ENCODE measurements around the gene ZNF669. TPM values are rescaled to one million over a fixed set of nuclear protein-coding genes. Genes with fewer than 3 reads are reported as not detected.
"Not testable (repeated sequence)": the region's sequence is repeated elsewhere in the genome, so short reads cannot be mapped to it uniquely, and the experiment has no call there.

ZNF669 gene
- 21.2 TPM for polyA plus RNA-seq (2013, experiment 1 of 4)
- 22.6 TPM for polyA plus RNA-seq (2013, experiment 2 of 4)
- polyA plus RNA-seq (2013, experiment 3 of 4) = 19.8 TPM
- 16.6 TPM for polyA plus RNA-seq (2013, experiment 4 of 4)

DNA sequence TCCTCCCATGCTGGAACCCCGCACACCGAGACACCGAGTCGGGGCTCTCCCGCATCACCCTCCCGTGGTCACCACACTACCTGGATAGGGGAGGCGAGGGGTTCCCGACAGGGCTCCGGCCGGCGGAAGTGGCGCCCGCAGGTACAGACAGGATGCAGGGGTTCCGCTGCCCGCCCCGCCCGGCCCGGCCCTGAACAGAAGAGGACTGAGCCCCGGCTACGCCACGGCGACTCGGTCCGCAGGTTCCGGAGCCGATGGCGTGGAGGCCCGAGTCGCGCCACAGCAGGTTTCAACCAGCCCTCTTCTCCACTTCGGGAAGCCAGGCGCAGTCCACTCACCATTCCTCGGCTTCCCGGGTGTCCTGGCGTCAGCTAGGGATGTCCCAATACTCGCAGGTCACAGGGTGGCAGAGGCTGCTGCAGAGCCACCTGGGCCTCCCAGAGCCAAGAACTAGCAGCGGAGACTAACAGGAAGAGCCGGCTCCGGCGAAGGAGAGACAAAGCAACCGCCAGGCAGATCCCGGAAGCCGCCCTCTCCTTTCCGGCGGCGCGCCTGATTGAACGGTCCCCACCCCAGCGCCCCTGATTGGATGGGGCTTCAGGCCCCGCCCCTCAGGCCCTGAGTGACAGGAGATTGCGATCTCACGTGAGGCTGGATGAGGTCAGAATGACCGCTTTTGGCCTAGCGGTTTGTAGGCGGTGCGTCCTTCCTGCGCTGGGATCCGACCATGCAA lies at the start of gene ZNF669:
TSS of gene ZNF669 (minus strand) at position 498 of the 733 bp plus-strand sequence. CDS start at position 341, 157 bp downstream.
- WGBS, 2 experiments = 0 to 1% methylated on average over 53 to 58 of the region's 58 CpGs

DNA sequence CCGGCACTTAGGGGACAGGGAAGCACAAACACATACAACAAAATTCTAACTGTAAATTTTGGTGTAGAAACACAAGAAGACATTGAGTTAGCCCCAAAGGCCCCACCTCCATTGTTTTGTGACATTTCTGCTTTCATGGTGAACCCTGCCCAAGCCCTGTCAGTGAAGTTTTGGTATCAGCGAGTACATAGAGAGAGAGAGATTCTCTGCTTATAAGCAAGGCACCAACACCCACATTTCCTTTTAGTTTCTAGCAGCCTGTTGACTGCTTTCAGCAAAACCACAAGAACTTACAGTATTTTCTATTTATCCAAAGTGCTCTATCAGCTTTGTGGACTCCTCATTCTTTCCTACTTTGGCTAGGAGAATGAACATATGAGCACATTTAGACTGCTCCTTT lies 43.6 kb upstream of the ZNF669 start:
- H3K4me1 ChIP-seq (ENCODE audit: control insufficient read depth, insufficient read depth, low read length) = no peaks in the 10 kb centered on the region
- peaks cover 36% of the 10 kb centered on the region for H3K36me3 ChIP-seq (ENCODE audit: control insufficient read depth, insufficient read depth, low read length)
- H3K27ac ChIP-seq (ENCODE audit: insufficient read depth, low read depth, low read length, poor library complexity, severe bottlenecking) = no peak overlapping the region
- H3K27me3 ChIP-seq (ENCODE audit: control insufficient read depth, insufficient read depth, low read length, poor library complexity, severe bottlenecking) = no peaks in the 10 kb centered on the region
- 100% methylated on average over 2 of the region's 2 CpGs for WGBS, 2 experiments
- no peak overlapping the region for H3K4me3 ChIP-seq (ENCODE audit: insufficient read depth, low read depth, low read length)
- peaks cover 3% of the 10 kb centered on the region for H3K9me3 ChIP-seq (ENCODE audit: control insufficient read depth, low read length)

More for the DNA sequence above, at the start of gene ZNF669:
- Histone ChIP-seq H3K4me1 (ENCODE audit: control insufficient read depth, insufficient read depth, low read length) (no peaks in the 10 kb centered on the region), H3K9me3 (ENCODE audit: control insufficient read depth, low read length) (no peaks in the 10 kb centered on the region), H3K27ac (ENCODE audit: insufficient read depth, low read depth, low read length, poor library complexity, severe bottlenecking) (peak within 1 kb of the TSS; percentile 90), H3K27me3 (ENCODE audit: control insufficient read depth, insufficient read depth, low read length, poor library complexity, severe bottlenecking) (no peaks in the 10 kb centered on the region), H3K36me3 (ENCODE audit: control insufficient read depth, insufficient read depth, low read length) (peaks cover 24% of the 10 kb centered on the region), H3K4me3 (ENCODE audit: insufficient read depth, low read depth, low read length) (peak within 1 kb of the TSS; percentile 92)

DNA sequence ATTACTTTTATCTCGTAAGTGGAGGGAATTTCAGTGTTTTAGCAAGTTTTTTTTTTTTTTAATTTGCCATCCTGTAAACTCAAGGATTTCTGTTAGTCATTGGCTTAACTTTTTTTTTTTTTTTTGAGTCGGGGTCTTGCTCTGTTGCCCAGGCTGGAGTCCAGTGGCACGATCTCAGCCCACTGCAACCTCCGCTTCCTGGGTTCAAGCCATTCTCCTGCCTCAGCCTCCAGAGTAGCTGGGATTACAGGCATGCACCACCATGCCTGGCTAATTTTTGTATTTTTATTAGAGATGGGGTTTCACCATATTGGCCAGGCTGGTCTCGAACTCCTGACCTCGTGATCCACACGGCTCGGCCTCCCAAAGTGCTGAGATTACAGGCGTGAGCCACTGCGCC lies 43.0 kb upstream of the ZNF669 start:
- H3K36me3 ChIP-seq (ENCODE audit: control insufficient read depth, insufficient read depth, low read length) = peaks cover 31% of the 10 kb centered on the region
- H3K9me3 ChIP-seq (ENCODE audit: control insufficient read depth, low read length); H3K27ac ChIP-seq (ENCODE audit: insufficient read depth, low read depth, low read length, poor library complexity, severe bottlenecking); H3K4me3 ChIP-seq (ENCODE audit: insufficient read depth, low read depth, low read length); H3K4me1 ChIP-seq (ENCODE audit: control insufficient read depth, insufficient read depth, low read length); H3K27me3 ChIP-seq (ENCODE audit: control insufficient read depth, insufficient read depth, low read length, poor library complexity, severe bottlenecking): not testable (repeated sequence)
- WGBS, 2 experiments = 92% methylated on average over 10 of the region's 10 CpGs

DNA sequence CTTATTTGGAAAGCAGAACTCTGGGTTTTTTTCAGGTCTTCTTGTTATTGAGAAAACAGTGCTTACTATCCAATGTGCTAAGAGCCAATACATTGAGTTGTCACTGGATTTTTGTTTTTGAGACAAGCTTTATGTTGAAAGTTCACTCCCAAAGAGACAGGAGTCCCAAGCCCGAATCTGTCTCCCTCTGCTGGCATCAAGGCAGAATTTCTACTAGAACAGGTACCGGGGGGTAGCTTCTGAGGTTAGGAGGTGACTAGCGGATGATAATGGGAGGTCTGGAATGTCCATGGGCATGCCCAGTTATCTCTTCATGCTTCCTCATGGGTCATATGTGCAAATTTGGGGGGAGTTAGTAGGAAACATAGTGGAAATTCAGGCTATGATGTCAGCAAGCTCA lies 42.5 kb upstream of the ZNF669 start:
- Histone ChIP-seq H3K27ac (ENCODE audit: insufficient read depth, low read depth, low read length, poor library complexity, severe bottlenecking) (no peak overlapping the region), H3K27me3 (ENCODE audit: control insufficient read depth, insufficient read depth, low read length, poor library complexity, severe bottlenecking) (no peaks in the 10 kb centered on the region), H3K4me1 (ENCODE audit: control insufficient read depth, insufficient read depth, low read length) (no peaks in the 10 kb centered on the region), H3K4me3 (ENCODE audit: insufficient read depth, low read depth, low read length) (no peak overlapping the region), H3K36me3 (ENCODE audit: control insufficient read depth, insufficient read depth, low read length) (peaks cover 35% of the 10 kb centered on the region), H3K9me3 (ENCODE audit: control insufficient read depth, low read length) (peaks cover 3% of the 10 kb centered on the region)
- 94 to 96% methylated on average over 3 of the region's 3 CpGs for WGBS, 2 experiments

DNA sequence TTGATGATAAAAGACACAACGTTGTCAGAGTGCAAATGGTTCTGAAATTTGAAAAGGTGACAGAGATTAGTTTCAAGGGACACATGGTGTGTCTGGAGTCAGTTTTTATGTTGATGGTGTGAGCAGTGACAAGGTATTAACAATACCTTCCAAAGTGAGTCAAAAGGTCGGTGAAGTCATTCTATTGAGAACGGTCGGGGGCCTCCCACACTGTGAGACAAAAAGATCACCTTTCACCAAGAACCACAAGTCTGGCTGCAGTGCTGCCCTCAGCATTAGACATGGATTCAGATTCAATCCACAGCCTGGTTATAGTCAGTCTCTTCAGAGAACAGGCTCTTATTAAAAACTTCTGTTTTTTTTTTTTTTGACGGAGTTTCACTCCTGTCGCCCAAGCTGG lies 41.1 kb upstream of the ZNF669 start:
- peaks cover 40% of the 10 kb centered on the region for H3K36me3 ChIP-seq (ENCODE audit: control insufficient read depth, insufficient read depth, low read length)
- no peak overlapping the region for H3K4me3 ChIP-seq (ENCODE audit: insufficient read depth, low read depth, low read length)
- H3K4me1 ChIP-seq (ENCODE audit: control insufficient read depth, insufficient read depth, low read length) = no peaks in the 10 kb centered on the region
- H3K9me3 ChIP-seq (ENCODE audit: control insufficient read depth, low read length) = peaks cover 3% of the 10 kb centered on the region
- no peaks in the 10 kb centered on the region for H3K27me3 ChIP-seq (ENCODE audit: control insufficient read depth, insufficient read depth, low read length, poor library complexity, severe bottlenecking)
- WGBS, 2 experiments = 73 to 82% methylated on average over 6 of the region's 6 CpGs
- no peak overlapping the region for H3K27ac ChIP-seq (ENCODE audit: insufficient read depth, low read depth, low read length, poor library complexity, severe bottlenecking)

DNA sequence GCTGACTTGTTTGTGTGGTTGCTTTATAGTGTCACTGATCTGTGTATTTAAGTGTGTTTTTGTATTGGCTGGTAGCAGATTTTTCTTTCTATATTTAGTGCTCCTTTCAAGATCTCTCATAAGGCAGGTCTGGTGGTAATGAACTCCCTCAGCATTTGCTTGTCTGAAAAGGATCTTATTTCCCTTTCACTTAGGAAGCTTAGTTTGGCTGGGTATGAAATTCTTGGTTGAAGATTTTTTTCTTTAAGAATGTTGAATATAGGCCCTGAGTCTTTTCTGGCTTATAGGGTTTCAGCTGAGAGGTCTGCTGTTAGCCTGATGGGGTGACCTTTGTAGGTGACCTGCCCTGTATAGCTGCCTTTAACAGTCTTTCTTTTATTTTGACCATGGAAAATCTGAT lies 35.4 kb upstream of the ZNF669 start:
- not testable (repeated sequence) for H3K27me3 ChIP-seq (ENCODE audit: control insufficient read depth, insufficient read depth, low read length, poor library complexity, severe bottlenecking); H3K9me3 ChIP-seq (ENCODE audit: control insufficient read depth, low read length); H3K4me1 ChIP-seq (ENCODE audit: control insufficient read depth, insufficient read depth, low read length); H3K27ac ChIP-seq (ENCODE audit: insufficient read depth, low read depth, low read length, poor library complexity, severe bottlenecking); H3K4me3 ChIP-seq (ENCODE audit: insufficient read depth, low read depth, low read length)
- H3K36me3 ChIP-seq (ENCODE audit: control insufficient read depth, insufficient read depth, low read length) = peaks cover 18% of the 10 kb centered on the region

DNA sequence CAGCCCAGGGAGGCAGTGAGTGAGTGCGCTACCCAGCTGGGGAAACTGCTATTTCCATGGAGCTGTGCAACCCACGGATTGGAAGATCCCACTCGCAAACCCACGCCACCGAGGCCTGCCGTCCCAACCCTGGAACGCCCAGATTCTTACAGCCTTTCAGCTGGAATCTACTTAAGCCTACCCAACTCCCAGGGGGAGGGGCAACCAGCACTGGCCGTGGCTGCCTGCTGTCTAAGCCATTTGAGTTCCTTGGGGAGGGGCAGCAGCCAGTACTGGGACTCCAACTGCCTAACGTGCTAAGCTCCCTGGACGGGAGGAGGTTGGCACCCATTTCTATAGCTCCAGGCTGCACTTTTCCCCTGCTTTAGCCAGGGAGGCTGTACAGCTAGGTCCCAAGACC lies 27.1 kb upstream of the ZNF669 start:
- Histone ChIP-seq H3K4me3 (ENCODE audit: insufficient read depth, low read depth, low read length) (no peak overlapping the region), H3K4me1 (ENCODE audit: control insufficient read depth, insufficient read depth, low read length) (peaks cover 3% of the 10 kb centered on the region), H3K27ac (ENCODE audit: insufficient read depth, low read depth, low read length, poor library complexity, severe bottlenecking) (no peak overlapping the region), H3K27me3 (ENCODE audit: control insufficient read depth, insufficient read depth, low read length, poor library complexity, severe bottlenecking) (no peaks in the 10 kb centered on the region), H3K36me3 (ENCODE audit: control insufficient read depth, insufficient read depth, low read length) (no peaks in the 10 kb centered on the region), H3K9me3 (ENCODE audit: control insufficient read depth, low read length) (peaks cover 3% of the 10 kb centered on the region)
- WGBS, 2 experiments = 67 to 70% methylated on average over 10 of the region's 10 CpGs

DNA sequence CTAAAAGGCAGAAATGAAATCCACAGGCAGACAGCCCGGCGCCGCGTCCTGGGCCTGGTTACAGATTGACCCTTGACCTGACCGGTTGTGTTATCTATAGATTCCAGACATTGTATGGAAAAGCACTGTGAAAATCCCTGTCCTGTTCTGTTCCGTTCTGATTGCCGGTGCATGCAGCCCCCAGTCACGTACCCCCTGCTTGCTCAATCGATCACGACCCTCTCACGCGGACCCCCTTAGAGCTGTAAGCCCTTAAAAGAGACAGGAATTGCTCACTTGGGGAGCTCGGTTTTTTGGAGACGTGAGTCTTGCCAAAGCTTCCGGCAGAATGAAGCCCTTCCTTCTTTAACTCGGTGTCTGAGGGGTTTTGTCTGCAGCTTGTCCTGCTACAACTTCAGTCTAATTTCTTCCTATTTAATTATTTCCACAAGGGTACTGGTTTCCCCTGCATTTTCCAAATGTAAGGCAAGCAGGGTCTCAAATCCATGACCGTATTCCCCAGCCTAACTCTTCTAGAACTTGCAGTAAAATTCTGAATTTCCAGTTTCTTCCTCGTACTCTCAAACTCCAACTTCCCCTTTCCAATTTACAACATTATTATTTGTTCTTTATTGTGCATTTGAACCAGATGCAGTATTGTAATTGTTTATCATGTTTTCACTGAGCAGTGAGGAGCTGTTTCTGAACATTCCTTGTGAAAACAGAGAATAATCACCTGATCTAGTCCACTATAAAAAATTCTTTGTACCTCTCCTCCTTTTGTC lies 23.5 kb upstream of the ZNF669 start:
- not testable (repeated sequence) for H3K4me1 ChIP-seq (ENCODE audit: control insufficient read depth, insufficient read depth, low read length); H3K27ac ChIP-seq (ENCODE audit: insufficient read depth, low read depth, low read length, poor library complexity, severe bottlenecking); H3K27me3 ChIP-seq (ENCODE audit: control insufficient read depth, insufficient read depth, low read length, poor library complexity, severe bottlenecking); H3K9me3 ChIP-seq (ENCODE audit: control insufficient read depth, low read length); H3K36me3 ChIP-seq (ENCODE audit: control insufficient read depth, insufficient read depth, low read length)
- peak overlapping the region; percentile 22 for H3K4me3 ChIP-seq (ENCODE audit: insufficient read depth, low read depth, low read length)
- WGBS, 2 experiments = 24 to 25% methylated on average over 11 to 12 of the region's 18 CpGs

DNA sequence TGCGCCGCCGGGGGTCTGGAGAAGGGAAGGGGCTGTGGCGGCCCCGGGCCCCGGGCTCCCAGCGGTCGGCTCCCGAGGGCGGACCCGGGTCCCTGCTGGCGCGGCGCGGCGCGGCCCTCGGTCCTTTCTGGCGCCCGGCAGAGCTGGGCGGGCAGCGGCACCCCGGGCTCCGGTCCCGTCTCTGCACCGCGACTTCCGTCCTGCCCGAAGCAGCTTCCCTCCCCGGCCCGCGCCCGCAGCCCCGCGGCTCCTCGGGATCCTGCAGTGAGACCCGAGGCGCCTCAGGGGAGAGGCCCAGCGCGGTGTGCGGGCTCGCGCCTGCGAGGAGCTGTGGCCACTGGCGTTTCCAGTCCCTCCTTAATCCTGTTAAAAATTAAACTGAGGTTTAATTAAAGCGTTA lies 22.4 kb upstream of the ZNF669 start:
- H3K27ac ChIP-seq (ENCODE audit: insufficient read depth, low read depth, low read length, poor library complexity, severe bottlenecking); H3K27me3 ChIP-seq (ENCODE audit: control insufficient read depth, insufficient read depth, low read length, poor library complexity, severe bottlenecking); H3K36me3 ChIP-seq (ENCODE audit: control insufficient read depth, insufficient read depth, low read length); H3K4me1 ChIP-seq (ENCODE audit: control insufficient read depth, insufficient read depth, low read length); H3K9me3 ChIP-seq (ENCODE audit: control insufficient read depth, low read length); H3K4me3 ChIP-seq (ENCODE audit: insufficient read depth, low read depth, low read length): not testable (repeated sequence)
- no CpG with 5 or more reads among the region's 46 CpGs for WGBS, 2 experiments

DNA sequence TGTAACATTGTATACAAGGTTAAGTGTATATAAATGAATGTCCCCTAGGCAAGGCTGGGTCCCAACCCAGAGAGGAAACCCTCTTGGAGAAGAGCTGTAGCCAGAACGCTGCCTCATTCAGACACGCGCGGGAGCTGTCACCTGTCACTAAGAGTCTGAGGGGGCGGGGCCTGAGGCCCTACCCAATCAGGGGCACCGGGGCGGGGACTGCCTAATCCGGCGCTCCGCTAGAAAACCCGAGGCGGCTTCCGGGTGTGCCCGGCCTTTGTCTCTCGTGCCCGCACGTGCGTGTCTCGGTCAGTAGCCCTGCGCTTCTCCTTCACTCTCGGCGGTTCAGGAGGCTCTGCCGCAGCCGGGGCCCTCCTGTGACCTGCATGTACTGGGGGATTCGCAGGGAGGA lies 22.0 kb upstream of the ZNF669 start:
- H3K4me1 ChIP-seq (ENCODE audit: control insufficient read depth, insufficient read depth, low read length); H3K36me3 ChIP-seq (ENCODE audit: control insufficient read depth, insufficient read depth, low read length); H3K27ac ChIP-seq (ENCODE audit: insufficient read depth, low read depth, low read length, poor library complexity, severe bottlenecking); H3K4me3 ChIP-seq (ENCODE audit: insufficient read depth, low read depth, low read length); H3K27me3 ChIP-seq (ENCODE audit: control insufficient read depth, insufficient read depth, low read length, poor library complexity, severe bottlenecking); H3K9me3 ChIP-seq (ENCODE audit: control insufficient read depth, low read length): not testable (repeated sequence)
- no CpG with 5 or more reads among the region's 25 CpGs for WGBS, 2 experiments
